WTC11 (cell line): ENCODE results near the gene MRPL20.

Source experiments
- CREB1 ChIP-seq: sonication (generic); formaldehyde crosslinking; IDR thresholded peaks from 2 replicates; pipeline ENCODE4 v1.8.0; 2023; ENCODE audit warnings: mild to moderate bottlenecking, missing genetic modification reagents
- ELF4 ChIP-seq: sonication (generic); formaldehyde crosslinking; IDR thresholded peaks from 2 replicates; pipeline ENCODE4 v1.8.1; 2022; ENCODE audit warnings: low read depth, mild to moderate bottlenecking, moderate library complexity, missing genetic modification reagents
- FOXJ3 ChIP-seq: sonication (generic); formaldehyde crosslinking; IDR thresholded peaks from 2 replicates; pipeline ENCODE4 v1.9.0; 2021; ENCODE audit warnings: missing genetic modification reagents, mild to moderate bottlenecking, borderline replicate concordance
- FOXP1 ChIP-seq: sonication (generic); formaldehyde crosslinking; IDR thresholded peaks from 2 replicates; pipeline ENCODE4 v1.8.0; 2022; ENCODE audit warnings: missing genetic modification reagents, mild to moderate bottlenecking, moderate library complexity, borderline replicate concordance
- MXD4 ChIP-seq: fragments of 250-450 bp; sonication (Bioruptor Pico); IDR thresholded peaks from 2 replicates; pipeline ENCODE4 v1.8.0; 2021; ENCODE audit warnings: mild to moderate bottlenecking, moderate library complexity, borderline replicate concordance
- NR1H2 ChIP-seq: sonication (generic); formaldehyde crosslinking; IDR thresholded peaks from 2 replicates; pipeline ENCODE4 v1.9.0; 2021; ENCODE audit warnings: mild to moderate bottlenecking, moderate library complexity, missing genetic modification reagents
- OVOL2 ChIP-seq: fragments of 250-450 bp; sonication (Bioruptor Pico); IDR thresholded peaks from 2 replicates; pipeline ENCODE4 v1.9.0; 2021; ENCODE audit warnings: mild to moderate bottlenecking, borderline replicate concordance
- TP53 ChIP-seq: sonication (generic); formaldehyde crosslinking; IDR thresholded peaks from 2 replicates; pipeline ENCODE4 v1.8.1; 2023; ENCODE audit warnings: mild to moderate bottlenecking, missing genetic modification reagents
- TF ChIP-seq, protein P1 (sequence below): sonication (generic); formaldehyde crosslinking; IDR thresholded peaks from 2 replicates; pipeline ENCODE4 v1.8.0; 2023; ENCODE audit warnings: missing genetic modification reagents
- TF ChIP-seq, protein P2 (sequence below): sonication (generic); formaldehyde crosslinking; IDR thresholded peaks from 2 replicates; pipeline ENCODE4 v1.8.1; 2022; ENCODE audit warnings: low read depth, missing genetic modification reagents, borderline replicate concordance
- TF ChIP-seq, protein P3 (sequence below): sonication (generic); formaldehyde crosslinking; conservative IDR thresholded peaks from 2 replicates; pipeline ENCODE4 v1.8.1; 2022; ENCODE audit warnings: mild to moderate bottlenecking, missing genetic modification reagents
- TF ChIP-seq, protein P4 (sequence below): fragments of 200-600 bp; IDR thresholded peaks from 2 replicates; pipeline ENCODE4 v1.8.0; 2022; ENCODE audit warnings: antibody characterized with exemption
- TF ChIP-seq, protein P5 (sequence below): sonication (generic); formaldehyde crosslinking; IDR thresholded peaks from 2 replicates; pipeline ENCODE4 v1.8.0; 2022; ENCODE audit warnings: mild to moderate bottlenecking, missing genetic modification reagents

DNA sequence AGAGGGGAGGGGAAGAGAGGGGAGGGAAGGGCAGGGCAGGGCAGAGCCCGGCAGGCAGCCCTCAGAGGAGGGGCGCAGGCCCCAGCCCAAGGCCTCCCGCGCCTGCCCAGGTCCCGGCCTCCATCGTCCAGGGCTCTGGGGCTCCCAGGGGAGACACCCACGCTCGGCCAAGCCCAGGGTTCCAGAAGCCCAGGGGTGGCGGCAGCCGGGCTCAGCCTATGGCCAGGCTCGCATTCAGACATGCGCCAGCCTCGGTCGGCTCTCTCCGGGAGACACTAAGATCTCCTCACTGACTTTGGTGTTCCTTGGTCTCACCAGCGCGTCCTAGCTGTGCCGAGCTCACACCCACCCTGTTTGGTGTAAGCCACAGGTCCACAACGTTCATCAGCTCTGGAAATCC is 21.1 kb upstream of the MRPL20 start:
- TF ChIP-seq CREB1: no peak
- TF ChIP-seq, protein P1, sequence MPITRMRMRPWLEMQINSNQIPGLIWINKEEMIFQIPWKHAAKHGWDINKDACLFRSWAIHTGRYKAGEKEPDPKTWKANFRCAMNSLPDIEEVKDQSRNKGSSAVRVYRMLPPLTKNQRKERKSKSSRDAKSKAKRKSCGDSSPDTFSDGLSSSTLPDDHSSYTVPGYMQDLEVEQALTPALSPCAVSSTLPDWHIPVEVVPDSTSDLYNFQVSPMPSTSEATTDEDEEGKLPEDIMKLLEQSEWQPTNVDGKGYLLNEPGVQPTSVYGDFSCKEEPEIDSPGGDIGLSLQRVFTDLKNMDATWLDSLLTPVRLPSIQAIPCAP (CRISPR knock-in tag): no peak
- TF ChIP-seq, protein P2, sequence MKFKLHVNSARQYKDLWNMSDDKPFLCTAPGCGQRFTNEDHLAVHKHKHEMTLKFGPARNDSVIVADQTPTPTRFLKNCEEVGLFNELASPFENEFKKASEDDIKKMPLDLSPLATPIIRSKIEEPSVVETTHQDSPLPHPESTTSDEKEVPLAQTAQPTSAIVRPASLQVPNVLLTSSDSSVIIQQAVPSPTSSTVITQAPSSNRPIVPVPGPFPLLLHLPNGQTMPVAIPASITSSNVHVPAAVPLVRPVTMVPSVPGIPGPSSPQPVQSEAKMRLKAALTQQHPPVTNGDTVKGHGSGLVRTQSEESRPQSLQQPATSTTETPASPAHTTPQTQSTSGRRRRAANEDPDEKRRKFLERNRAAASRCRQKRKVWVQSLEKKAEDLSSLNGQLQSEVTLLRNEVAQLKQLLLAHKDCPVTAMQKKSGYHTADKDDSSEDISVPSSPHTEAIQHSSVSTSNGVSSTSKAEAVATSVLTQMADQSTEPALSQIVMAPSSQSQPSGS (CRISPR knock-in tag): no peak
- no peak for TF ChIP-seq FOXJ3
- TF ChIP-seq NR1H2 (CRISPR knock-in tag): no peak
- TF ChIP-seq, protein P3, sequence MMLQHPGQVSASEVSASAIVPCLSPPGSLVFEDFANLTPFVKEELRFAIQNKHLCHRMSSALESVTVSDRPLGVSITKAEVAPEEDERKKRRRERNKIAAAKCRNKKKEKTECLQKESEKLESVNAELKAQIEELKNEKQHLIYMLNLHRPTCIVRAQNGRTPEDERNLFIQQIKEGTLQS: no peak
- no peak for TF ChIP-seq TP53
- no peak for TF ChIP-seq OVOL2 (CRISPR knock-in tag)
- no peak for TF ChIP-seq FOXP1 (CRISPR knock-in tag)
- TF ChIP-seq, protein P4, sequence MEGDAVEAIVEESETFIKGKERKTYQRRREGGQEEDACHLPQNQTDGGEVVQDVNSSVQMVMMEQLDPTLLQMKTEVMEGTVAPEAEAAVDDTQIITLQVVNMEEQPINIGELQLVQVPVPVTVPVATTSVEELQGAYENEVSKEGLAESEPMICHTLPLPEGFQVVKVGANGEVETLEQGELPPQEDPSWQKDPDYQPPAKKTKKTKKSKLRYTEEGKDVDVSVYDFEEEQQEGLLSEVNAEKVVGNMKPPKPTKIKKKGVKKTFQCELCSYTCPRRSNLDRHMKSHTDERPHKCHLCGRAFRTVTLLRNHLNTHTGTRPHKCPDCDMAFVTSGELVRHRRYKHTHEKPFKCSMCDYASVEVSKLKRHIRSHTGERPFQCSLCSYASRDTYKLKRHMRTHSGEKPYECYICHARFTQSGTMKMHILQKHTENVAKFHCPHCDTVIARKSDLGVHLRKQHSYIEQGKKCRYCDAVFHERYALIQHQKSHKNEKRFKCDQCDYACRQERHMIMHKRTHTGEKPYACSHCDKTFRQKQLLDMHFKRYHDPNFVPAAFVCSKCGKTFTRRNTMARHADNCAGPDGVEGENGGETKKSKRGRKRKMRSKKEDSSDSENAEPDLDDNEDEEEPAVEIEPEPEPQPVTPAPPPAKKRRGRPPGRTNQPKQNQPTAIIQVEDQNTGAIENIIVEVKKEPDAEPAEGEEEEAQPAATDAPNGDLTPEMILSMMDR: no peak
- TF ChIP-seq, protein P5, sequence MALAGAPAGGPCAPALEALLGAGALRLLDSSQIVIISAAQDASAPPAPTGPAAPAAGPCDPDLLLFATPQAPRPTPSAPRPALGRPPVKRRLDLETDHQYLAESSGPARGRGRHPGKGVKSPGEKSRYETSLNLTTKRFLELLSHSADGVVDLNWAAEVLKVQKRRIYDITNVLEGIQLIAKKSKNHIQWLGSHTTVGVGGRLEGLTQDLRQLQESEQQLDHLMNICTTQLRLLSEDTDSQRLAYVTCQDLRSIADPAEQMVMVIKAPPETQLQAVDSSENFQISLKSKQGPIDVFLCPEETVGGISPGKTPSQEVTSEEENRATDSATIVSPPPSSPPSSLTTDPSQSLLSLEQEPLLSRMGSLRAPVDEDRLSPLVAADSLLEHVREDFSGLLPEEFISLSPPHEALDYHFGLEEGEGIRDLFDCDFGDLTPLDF (CRISPR knock-in tag): no peak
- no peak for TF ChIP-seq ELF4 (CRISPR knock-in tag)
- no peak for TF ChIP-seq MXD4 (CRISPR knock-in tag)
